Measurements from ENCODE around the gene ZNF503. TPM values are rescaled to one million over a fixed set of nuclear protein-coding genes. Genes with fewer than 3 reads are reported as not detected.

The ZNF503 gene
- total and polyA plus RNA-seq, 2 donors from 2014 or later, result 34.7 to 45.8 TPM

DNA sequence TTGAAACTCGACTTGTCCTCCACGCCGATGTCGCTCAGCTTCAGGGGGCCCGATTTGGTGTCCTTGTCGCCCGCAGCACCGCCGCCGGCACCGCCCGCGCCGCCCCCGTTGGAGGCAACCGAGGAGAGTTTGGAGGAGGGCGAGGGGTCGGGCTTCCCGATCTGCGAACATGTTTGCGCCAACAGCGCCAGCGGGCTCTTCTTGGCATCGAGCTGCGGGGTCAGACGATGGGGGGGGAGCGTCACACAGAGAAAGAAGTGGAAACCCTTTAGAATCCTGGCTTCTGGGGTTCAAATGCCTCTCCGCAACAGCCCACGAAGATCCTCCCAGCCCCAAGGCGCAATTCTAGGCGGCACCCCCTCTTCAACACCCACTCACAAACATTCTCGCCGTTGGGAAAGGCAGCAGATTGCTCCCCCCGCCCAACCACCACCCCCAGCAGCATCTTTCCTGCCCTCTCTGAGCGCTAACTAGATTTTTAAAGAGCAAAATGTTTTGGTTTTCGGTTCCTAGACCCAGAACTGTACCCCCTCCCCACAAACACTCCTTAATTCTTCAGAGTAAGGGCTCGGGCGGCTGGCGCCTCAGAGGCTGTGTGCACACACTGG is 1.3 kb downstream of the ZNF503 start:
- Histone ChIP-seq H3K36me3 (ENCODE audit: control insufficient read depth in 2 of 3, insufficient read depth in 3 of 3, low read length in 3 of 3) (peaks cover 0 to 9% (median 0%) of the 10 kb centered on the region in 3 donors), H3K9me3 (ENCODE audit: control insufficient read depth in 2 of 3, insufficient read depth in 1 of 3, low read length in 3 of 3) (no peaks in the 10 kb centered on the region), H3K9ac (ENCODE audit: low read length in 3 of 3) (peak overlapping the region; percentile 87 to 99 (median 94)), H3K27ac (ENCODE audit: low read depth in 2 of 2, low read length in 2 of 2) (peak overlapping the region; percentile 93 to 97), H3K27me3 (ENCODE audit: control insufficient read depth, insufficient read depth, low read length) (no peaks in the 10 kb centered on the region), H3K4me3 (ENCODE audit: low read length in 3 of 3) (peak overlapping the region; percentile 88 to 92 (median 92)), H3K4me1 (ENCODE audit: control insufficient read depth in 2 of 3, insufficient read depth in 2 of 3, low read depth in 1 of 3, low read length in 3 of 3) (peaks cover 0 to 9% (median 0%) of the 10 kb centered on the region in 3 donors)
- DNase-seq (peak in 3 of 5 donors; percentile 40 to 84 (median 53)), FAIRE-seq (no peak)
- intact Hi-C loops (cut with DNase I), result loop anchor here (10.0 kb wide), 1 partner anchor 515 kb away; no protein-coding TSS in a partner anchor
- TF ChIP-seq, protein P1, sequence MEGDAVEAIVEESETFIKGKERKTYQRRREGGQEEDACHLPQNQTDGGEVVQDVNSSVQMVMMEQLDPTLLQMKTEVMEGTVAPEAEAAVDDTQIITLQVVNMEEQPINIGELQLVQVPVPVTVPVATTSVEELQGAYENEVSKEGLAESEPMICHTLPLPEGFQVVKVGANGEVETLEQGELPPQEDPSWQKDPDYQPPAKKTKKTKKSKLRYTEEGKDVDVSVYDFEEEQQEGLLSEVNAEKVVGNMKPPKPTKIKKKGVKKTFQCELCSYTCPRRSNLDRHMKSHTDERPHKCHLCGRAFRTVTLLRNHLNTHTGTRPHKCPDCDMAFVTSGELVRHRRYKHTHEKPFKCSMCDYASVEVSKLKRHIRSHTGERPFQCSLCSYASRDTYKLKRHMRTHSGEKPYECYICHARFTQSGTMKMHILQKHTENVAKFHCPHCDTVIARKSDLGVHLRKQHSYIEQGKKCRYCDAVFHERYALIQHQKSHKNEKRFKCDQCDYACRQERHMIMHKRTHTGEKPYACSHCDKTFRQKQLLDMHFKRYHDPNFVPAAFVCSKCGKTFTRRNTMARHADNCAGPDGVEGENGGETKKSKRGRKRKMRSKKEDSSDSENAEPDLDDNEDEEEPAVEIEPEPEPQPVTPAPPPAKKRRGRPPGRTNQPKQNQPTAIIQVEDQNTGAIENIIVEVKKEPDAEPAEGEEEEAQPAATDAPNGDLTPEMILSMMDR (IDR thresholded peaks at IDR 0.05; ENCODE audit: borderline replicate concordance, extremely low read depth, insufficient read depth), result no peak

DNA sequence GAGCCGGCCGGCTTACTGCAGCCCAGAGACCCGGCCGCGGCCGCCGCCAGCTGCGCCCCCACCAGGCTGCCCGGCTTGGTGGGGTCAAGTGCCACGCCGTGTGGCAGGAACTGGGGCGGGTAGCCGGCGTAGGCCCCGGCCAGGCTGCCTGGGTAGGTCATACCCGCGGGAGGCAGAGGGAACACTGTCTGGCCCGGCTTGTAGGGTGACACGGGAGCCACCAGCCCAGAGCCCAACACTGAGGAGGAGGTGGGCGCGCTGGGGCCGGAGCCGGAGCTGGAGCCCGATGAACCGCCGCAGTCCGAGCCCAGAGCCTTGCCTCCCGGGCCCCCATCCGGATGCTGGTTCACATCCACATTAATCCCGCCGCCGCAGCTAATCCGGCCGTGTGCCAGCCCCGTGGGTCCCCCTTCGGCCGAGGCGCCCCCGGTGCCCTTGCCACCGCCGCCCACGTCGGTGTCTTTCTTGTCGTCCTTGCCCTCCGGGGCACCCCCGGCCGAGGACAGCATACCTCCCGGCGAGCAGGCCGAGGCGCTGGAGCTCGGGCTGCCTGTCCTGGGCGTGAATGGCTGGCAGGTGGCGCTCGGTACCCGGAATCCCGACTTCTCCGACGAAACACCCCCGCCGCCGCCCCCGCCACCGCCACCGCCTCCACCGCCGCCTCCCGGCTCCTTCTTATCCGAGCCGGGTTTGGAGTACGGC is 2.0 kb downstream of the ZNF503 start:
- Histone ChIP-seq H3K27ac (ENCODE audit: low read depth in 2 of 2, low read length in 2 of 2) (peak overlapping the region; percentile 93 to 97), H3K36me3 (ENCODE audit: control insufficient read depth in 2 of 3, insufficient read depth in 3 of 3, low read length in 3 of 3) (peaks cover 0 to 9% (median 0%) of the 10 kb centered on the region in 3 donors), H3K9me3 (ENCODE audit: control insufficient read depth in 2 of 3, insufficient read depth in 1 of 3, low read length in 3 of 3) (no peaks in the 10 kb centered on the region), H3K27me3 (ENCODE audit: control insufficient read depth, insufficient read depth, low read length) (no peaks in the 10 kb centered on the region), H3K4me3 (ENCODE audit: low read length in 3 of 3) (peak overlapping the region; percentile 88 to 92 (median 92)), H3K4me1 (ENCODE audit: control insufficient read depth in 2 of 3, insufficient read depth in 2 of 3, low read depth in 1 of 3, low read length in 3 of 3) (peaks cover 0 to 13% (median 0%) of the 10 kb centered on the region in 3 donors), H3K9ac (ENCODE audit: low read length in 3 of 3) (peak overlapping the region; percentile 73 to 94 (median 87))
- TF ChIP-seq, protein P1 (IDR thresholded peaks at IDR 0.05; ENCODE audit: borderline replicate concordance, extremely low read depth, insufficient read depth), result peak; percentile 50
- peak; percentile 67 to 93 (median 82) for DNase-seq
- intact Hi-C loops (cut with DNase I), result loop anchor here (10.0 kb wide), 2 partner anchors 515 to 905 kb away; no protein-coding TSS in a partner anchor
- FAIRE-seq, result no peak

DNA sequence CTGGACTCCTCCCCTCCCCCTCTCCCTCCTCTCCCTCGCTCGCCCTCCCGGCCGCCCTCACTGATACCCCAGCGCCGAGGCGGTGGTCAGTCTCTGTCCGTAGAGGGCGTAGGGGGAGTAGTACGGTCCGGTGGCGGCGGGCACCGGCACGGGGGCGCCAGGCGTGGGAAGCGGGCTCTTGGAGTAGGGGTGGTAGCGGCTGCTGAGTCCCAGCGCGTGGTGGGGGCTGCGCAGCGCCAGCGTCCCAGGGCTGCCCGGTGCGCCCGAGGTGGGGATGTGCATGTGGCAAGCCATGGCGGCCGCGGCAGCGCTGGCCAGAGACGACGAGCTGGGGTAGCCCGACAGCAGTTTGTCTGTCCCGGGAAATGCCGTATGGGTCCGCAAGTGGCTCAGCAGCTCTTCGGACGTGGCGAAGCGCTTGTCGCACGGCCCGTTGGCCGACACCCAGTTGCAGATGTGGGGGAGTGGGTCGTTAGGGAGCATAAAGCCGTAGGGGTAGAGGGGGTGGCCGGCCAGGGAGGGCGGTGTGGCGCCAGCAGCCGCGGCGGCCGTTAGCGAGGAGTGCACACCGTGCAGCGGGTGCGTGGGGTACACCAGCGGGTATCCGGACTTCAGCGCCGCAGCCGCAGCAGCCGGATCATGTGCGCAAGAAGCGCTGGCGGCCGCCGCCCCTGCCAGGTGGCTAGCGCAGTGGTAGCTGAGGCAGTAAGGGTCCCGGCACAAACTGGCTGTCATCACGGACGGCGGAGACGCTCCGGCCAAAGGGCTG is 2.7 kb downstream of the ZNF503 start:
- Histone ChIP-seq H3K4me3 (ENCODE audit: low read length in 3 of 3) (peak overlapping the region; percentile 68 to 88 (median 77)), H3K9me3 (ENCODE audit: control insufficient read depth in 2 of 3, insufficient read depth in 1 of 3, low read length in 3 of 3) (no peaks in the 10 kb centered on the region), H3K4me1 (ENCODE audit: control insufficient read depth in 2 of 3, insufficient read depth in 2 of 3, low read depth in 1 of 3, low read length in 3 of 3) (peaks cover 0 to 10% (median 0%) of the 10 kb centered on the region in 3 donors), H3K27me3 (ENCODE audit: control insufficient read depth, insufficient read depth, low read length) (no peaks in the 10 kb centered on the region), H3K9ac (ENCODE audit: low read length in 3 of 3) (peak overlapping the region; percentile 69 to 88 (median 73)), H3K27ac (ENCODE audit: low read depth in 2 of 2, low read length in 2 of 2) (peak overlapping the region; percentile 93 to 97), H3K36me3 (ENCODE audit: control insufficient read depth in 2 of 3, insufficient read depth in 3 of 3, low read length in 3 of 3) (peaks cover 0 to 9% (median 0%) of the 10 kb centered on the region in 3 donors)
- no peak for FAIRE-seq
- intact Hi-C loops (cut with DNase I), result loop anchor here (10.0 kb wide), 1 partner anchor 906 kb away; no protein-coding TSS in a partner anchor
- TF ChIP-seq, protein P1 (IDR thresholded peaks at IDR 0.05; ENCODE audit: borderline replicate concordance, extremely low read depth, insufficient read depth), result no peak
- peak; percentile 52 to 81 (median 67) for DNase-seq
